H1 (cell line): Measurements from ENCODE around the gene PAPSS2.
A peak's percentile ranks its signal among the peaks of the same experiment; 100 is the strongest.

Source experiments
- EP300 ChIP-seq, 2 experiments: IDR thresholded peaks; 1 replicate in 1 of 2; 2 replicates in 1 of 2; pipeline ENCODE4 v1.6.1; 2011 to 2012; ENCODE audit warnings: low read depth in 2 of 2, low read length in 2 of 2, mild to moderate bottlenecking in 2 of 2, borderline replicate concordance in 1 of 2, inconsistent platforms in 1 of 2, moderate library complexity in 1 of 2
- EZH2 ChIP-seq: fragments of 200-600 bp; sonication (generic); IDR thresholded peaks from 2 replicates; pipeline ENCODE4 v1.7.1; 2012; ENCODE audit warnings: low read depth, mild to moderate bottlenecking, moderate library complexity, low read length, inconsistent platforms; ENCODE audit not compliant: severe bottlenecking
- NRF1 ChIP-seq: IDR thresholded peaks from 2 replicates; pipeline ENCODE4 v1.6.1; 2011; ENCODE audit warnings: mild to moderate bottlenecking, low read depth, low read length, improper control_type of control experiment
- POLR2A ChIP-seq, 2 experiments: IDR thresholded peaks; 1 replicate in 1 of 2; 2 replicates in 1 of 2; pipeline ENCODE4 v1.6.1; 2011; ENCODE audit warnings: low read depth in 2 of 2, low read length in 2 of 2, mild to moderate bottlenecking in 2 of 2; ENCODE audit errors: control extremely low read depth in 1 of 2
- TAF1 ChIP-seq: IDR thresholded peaks from 2 replicates; pipeline ENCODE4 v1.6.1; 2011; ENCODE audit warnings: mild to moderate bottlenecking, low read depth, low read length
- TF ChIP-seq, protein P1 (sequence below), 3 experiments: IDR thresholded peaks; 1 replicate in 2 of 3; 2 replicates in 1 of 3; pipeline versions ENCODE4 v1.5.1 to v1.6.1; 2011; ENCODE audit warnings: low read length in 3 of 3, mild to moderate bottlenecking in 3 of 3, inconsistent platforms in 2 of 3, low read depth in 1 of 3, moderate library complexity in 1 of 3; ENCODE audit not compliant: insufficient read depth in 1 of 3; ENCODE audit errors: control extremely low read depth in 1 of 3
- TF ChIP-seq, protein P2 (sequence below): IDR thresholded peaks from 2 replicates; pipeline ENCODE4 v1.6.1; 2012; ENCODE audit warnings: inconsistent platforms
- TF ChIP-seq, protein P3 (sequence below): IDR thresholded peaks from 2 replicates; pipeline ENCODE4 v1.6.1; 2012; ENCODE audit warnings: low read length, inconsistent platforms

DNA sequence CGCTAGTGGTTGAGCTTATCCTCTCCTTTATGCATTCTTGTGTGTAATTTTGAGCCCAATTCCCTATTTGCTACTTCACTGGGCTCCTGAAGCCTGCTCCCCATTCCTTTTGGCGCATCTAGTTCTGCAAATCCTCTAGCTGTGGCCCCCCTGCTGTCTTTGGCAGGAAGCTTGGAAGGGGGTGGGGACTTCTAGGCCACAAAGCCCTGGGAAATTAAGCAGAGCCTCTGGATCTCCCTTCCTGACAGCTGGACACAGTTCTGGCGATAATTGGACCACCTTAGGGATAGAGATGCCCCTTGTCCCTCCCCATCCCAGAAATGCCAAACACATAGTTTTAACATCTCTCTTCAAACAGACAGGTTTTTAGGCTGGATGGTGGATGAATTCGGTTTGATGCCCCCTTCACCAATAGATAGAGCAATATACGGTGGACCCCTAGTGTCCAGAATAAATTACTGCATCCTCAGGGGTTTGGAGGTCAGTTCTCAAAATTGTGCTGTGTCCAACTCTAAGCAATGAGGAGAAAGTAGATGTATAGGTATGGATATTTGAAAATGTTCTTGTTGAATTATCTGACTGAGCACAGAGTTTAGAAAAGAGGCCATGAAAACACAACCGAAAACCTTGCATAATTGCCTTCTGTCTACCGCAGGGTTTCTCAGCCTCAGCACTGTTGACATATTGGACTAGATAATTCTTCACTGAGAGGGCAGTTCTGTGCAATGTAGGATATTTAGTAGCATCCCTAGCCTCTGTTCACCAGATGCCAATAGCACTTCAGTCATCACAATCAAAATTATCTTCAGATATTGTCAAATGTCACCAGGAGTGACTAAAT, 75.5 kb downstream of the PAPSS2 start:
- no peak for TF ChIP-seq POLR2A (IDR thresholded peaks at IDR 0.05; ENCODE audit: control extremely low read depth in 1 of 2, low read depth in 2 of 2, low read length in 2 of 2)
- TF ChIP-seq, protein P1, sequence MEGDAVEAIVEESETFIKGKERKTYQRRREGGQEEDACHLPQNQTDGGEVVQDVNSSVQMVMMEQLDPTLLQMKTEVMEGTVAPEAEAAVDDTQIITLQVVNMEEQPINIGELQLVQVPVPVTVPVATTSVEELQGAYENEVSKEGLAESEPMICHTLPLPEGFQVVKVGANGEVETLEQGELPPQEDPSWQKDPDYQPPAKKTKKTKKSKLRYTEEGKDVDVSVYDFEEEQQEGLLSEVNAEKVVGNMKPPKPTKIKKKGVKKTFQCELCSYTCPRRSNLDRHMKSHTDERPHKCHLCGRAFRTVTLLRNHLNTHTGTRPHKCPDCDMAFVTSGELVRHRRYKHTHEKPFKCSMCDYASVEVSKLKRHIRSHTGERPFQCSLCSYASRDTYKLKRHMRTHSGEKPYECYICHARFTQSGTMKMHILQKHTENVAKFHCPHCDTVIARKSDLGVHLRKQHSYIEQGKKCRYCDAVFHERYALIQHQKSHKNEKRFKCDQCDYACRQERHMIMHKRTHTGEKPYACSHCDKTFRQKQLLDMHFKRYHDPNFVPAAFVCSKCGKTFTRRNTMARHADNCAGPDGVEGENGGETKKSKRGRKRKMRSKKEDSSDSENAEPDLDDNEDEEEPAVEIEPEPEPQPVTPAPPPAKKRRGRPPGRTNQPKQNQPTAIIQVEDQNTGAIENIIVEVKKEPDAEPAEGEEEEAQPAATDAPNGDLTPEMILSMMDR (IDR thresholded peaks at IDR 0.05; ENCODE audit: control extremely low read depth in 1 of 3, insufficient read depth in 1 of 3, low read depth in 1 of 3, low read length in 3 of 3) = peak in 2 of 3 experiments; percentile 48 to 74; a peak in 3 of 4 replicates
- TF ChIP-seq, protein P2, sequence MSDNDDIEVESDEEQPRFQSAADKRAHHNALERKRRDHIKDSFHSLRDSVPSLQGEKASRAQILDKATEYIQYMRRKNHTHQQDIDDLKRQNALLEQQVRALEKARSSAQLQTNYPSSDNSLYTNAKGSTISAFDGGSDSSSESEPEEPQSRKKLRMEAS = no peak
- TF ChIP-seq NRF1 = no peak
- no peak for TF ChIP-seq TAF1
- TF ChIP-seq EZH2 = no peak
- TF ChIP-seq EP300 (IDR thresholded peaks at IDR 0.05; ENCODE audit: borderline replicate concordance in 1 of 2, low read depth in 2 of 2, low read length in 2 of 2) = no peak
- TF ChIP-seq, protein P3, sequence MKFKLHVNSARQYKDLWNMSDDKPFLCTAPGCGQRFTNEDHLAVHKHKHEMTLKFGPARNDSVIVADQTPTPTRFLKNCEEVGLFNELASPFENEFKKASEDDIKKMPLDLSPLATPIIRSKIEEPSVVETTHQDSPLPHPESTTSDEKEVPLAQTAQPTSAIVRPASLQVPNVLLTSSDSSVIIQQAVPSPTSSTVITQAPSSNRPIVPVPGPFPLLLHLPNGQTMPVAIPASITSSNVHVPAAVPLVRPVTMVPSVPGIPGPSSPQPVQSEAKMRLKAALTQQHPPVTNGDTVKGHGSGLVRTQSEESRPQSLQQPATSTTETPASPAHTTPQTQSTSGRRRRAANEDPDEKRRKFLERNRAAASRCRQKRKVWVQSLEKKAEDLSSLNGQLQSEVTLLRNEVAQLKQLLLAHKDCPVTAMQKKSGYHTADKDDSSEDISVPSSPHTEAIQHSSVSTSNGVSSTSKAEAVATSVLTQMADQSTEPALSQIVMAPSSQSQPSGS = no peak
